ENCODE results near the gene ZNRF1. TPM values are rescaled to one million over a fixed set of nuclear protein-coding genes. Genes with fewer than 3 reads are reported as not detected.

ZNRF1 gene
- total RNA-seq, 1 experiment from 2014 or later, result 10.5 TPM

DNA sequence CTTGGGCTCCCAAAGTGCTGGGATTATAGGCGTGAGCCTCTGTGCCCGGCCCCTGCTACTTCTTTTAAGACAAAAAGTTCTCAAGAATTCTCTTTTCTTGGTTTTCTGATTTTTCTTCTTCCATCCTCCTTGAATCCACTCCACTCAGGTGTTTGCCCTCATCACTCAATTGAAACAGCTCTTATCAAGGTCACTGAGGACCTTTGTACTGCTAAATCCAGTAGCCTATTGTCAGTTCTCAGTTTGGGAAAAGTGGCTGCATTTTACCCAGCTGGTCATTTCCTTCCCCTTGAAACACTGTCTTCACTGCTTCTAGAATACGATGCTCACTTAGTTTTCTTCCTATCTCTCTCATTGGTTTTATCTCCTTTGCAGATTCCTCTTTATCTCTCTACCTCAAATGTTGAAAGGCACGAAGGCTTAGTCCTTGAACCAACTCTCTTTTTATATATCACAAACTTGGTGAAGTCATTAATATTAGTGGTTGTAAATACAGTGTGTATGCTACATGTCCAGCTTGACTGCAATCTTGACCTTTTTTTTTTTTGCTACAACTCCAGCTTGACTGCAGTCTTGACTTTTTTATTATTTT, 29.8 kb downstream of the ZNRF1 start:
- Mint-ChIP-seq H3K4me3 (ENCODE audit: unreplicated experiment) (no peak overlapping the region), H3K36me3 (ENCODE audit: insufficient read depth, unreplicated experiment) (no peaks in the 10 kb centered on the region), H3K27ac (ENCODE audit: low read depth, unreplicated experiment) (no peak overlapping the region), H3K27me3 (ENCODE audit: insufficient read depth, unreplicated experiment) (no peaks in the 10 kb centered on the region), H3K4me1 (ENCODE audit: insufficient read depth, unreplicated experiment) (peaks cover 4% of the 10 kb centered on the region), H3K9me3 (ENCODE audit: unreplicated experiment) (no peaks in the 10 kb centered on the region)
- BruUV-seq (replicated peaks), result no TSS peak
- ChIA-PET POLR2A (no interaction called here), CTCF (no interaction called here)
- TF ChIP-seq, protein P1, sequence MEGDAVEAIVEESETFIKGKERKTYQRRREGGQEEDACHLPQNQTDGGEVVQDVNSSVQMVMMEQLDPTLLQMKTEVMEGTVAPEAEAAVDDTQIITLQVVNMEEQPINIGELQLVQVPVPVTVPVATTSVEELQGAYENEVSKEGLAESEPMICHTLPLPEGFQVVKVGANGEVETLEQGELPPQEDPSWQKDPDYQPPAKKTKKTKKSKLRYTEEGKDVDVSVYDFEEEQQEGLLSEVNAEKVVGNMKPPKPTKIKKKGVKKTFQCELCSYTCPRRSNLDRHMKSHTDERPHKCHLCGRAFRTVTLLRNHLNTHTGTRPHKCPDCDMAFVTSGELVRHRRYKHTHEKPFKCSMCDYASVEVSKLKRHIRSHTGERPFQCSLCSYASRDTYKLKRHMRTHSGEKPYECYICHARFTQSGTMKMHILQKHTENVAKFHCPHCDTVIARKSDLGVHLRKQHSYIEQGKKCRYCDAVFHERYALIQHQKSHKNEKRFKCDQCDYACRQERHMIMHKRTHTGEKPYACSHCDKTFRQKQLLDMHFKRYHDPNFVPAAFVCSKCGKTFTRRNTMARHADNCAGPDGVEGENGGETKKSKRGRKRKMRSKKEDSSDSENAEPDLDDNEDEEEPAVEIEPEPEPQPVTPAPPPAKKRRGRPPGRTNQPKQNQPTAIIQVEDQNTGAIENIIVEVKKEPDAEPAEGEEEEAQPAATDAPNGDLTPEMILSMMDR (IDR thresholded peaks at IDR 0.05; ENCODE audit: unreplicated experiment), result no peak
- intact Hi-C loops (cut with micrococcal nuclease), result no loop called here
- DNase-seq (ENCODE audit: unreplicated experiment), result no peak

DNA sequence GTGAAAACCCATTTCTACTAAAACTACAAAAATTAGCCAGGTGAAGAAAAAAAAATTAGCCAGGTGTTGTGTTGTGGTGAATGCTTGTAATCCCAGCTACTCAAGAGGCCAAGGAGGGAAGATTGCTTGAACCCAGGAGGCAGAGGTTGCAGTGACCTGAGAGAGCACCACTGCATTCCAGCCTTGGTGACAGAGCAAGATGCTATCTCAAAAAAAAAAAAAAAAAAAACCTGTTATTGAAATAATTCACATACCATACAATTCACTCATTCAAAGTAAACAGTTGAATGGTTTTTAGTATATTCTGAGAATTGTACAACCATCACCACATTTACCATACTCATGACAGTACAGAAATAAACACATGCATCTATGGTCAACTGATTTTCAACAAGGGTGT, 31.0 kb downstream of the ZNRF1 start:
- ChIA-PET CTCF (interaction anchor here (1.1 kb wide), 1 partner anchor 81 kb away, joined by 3 read pairs; no protein-coding TSS in a partner anchor), POLR2A (interaction anchor here (2.1 kb wide), 1 partner anchor 18 kb away, joined by 7 read pairs; no protein-coding TSS in a partner anchor)
- DNase-seq (ENCODE audit: unreplicated experiment), result no peak
- TF ChIP-seq, protein P1 (IDR thresholded peaks at IDR 0.05; ENCODE audit: unreplicated experiment), result no peak
- Mint-ChIP-seq H3K9me3 (ENCODE audit: unreplicated experiment) (no peaks in the 10 kb centered on the region), H3K4me1 (ENCODE audit: insufficient read depth, unreplicated experiment) (peaks cover 4% of the 10 kb centered on the region), H3K4me3 (ENCODE audit: unreplicated experiment) (no peak overlapping the region), H3K36me3 (ENCODE audit: insufficient read depth, unreplicated experiment) (no peaks in the 10 kb centered on the region), H3K27me3 (ENCODE audit: insufficient read depth, unreplicated experiment) (no peaks in the 10 kb centered on the region), H3K27ac (ENCODE audit: low read depth, unreplicated experiment) (peak overlapping the region; percentile 47)
- intact Hi-C loops (cut with micrococcal nuclease), result no loop called here
- no TSS peak for BruUV-seq (replicated peaks)

DNA sequence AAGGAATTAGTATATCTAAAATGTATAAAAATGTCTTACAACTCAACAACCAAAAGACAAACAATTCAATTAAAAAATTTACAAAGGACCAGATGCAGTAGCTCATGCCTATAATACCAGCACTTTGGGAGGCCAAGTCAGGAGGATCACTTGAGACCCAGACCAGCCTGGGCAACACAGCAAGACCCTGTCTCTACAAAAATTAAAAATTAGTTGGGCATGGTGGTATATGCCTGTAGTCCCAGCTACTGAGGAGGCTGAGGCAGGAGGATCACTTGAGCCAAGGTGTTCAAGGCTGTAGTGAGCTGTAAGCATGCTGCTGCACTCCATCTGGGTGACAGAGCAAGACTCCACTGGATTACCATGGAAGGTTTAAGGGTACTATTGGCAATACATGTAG, 33.8 kb downstream of the ZNRF1 start:
- intact Hi-C loops (cut with micrococcal nuclease), result no loop called here
- H3K27ac Mint-ChIP-seq (ENCODE audit: low read depth, unreplicated experiment), result no peak overlapping the region
- H3K4me3 Mint-ChIP-seq (ENCODE audit: unreplicated experiment), result no peak overlapping the region
- no TSS peak for BruUV-seq (replicated peaks)
- ChIA-PET POLR2A (no interaction called here), CTCF (interaction anchor here (0.6 to 1.0 kb wide), 3 partner anchors 19 to 166 kb away, joined by 3 to 4 read pairs (median 3); no protein-coding TSS in a partner anchor)
- TF ChIP-seq, protein P1 (IDR thresholded peaks at IDR 0.05; ENCODE audit: unreplicated experiment), result no peak
- no peak for DNase-seq (ENCODE audit: unreplicated experiment)
- no peaks in the 10 kb centered on the region for H3K27me3 Mint-ChIP-seq (ENCODE audit: insufficient read depth, unreplicated experiment)
- peaks cover 4% of the 10 kb centered on the region for H3K4me1 Mint-ChIP-seq (ENCODE audit: insufficient read depth, unreplicated experiment)
- H3K9me3 Mint-ChIP-seq (ENCODE audit: unreplicated experiment), result peaks cover 5% of the 10 kb centered on the region
- H3K36me3 Mint-ChIP-seq (ENCODE audit: insufficient read depth, unreplicated experiment), result no peaks in the 10 kb centered on the region

DNA sequence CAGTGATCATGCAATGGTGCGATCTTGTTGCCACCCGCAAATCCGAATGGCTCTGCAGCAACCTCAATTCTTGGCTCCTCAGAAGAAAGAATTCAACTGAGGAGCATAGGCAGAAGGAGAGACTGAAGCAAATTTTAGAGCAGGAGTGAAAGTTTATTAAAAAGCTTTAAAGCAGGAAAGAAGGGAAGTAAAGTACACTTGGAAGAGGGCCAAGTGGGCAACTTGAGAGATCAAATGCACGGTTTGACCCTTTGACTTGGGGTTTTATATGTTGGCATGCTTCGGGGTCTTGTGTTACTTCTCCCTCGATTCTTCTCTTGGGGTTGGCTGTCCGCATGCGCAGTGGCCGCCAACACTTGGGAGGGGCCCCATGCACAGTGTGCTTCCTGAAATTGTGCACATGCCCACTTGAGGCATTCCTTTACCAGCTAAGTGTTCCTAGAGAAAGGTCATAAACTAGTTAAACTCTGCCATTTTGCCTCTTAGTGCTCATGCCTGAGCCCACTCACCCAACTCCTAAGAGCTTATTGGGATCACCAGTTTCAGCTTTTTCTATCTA, 36.7 kb downstream of the ZNRF1 start:
- no peaks in the 10 kb centered on the region for H3K27me3 Mint-ChIP-seq (ENCODE audit: insufficient read depth, unreplicated experiment)
- H3K4me1 Mint-ChIP-seq (ENCODE audit: insufficient read depth, unreplicated experiment), result no peaks in the 10 kb centered on the region
- TF ChIP-seq, protein P1 (IDR thresholded peaks at IDR 0.05; ENCODE audit: unreplicated experiment), result no peak
- BruUV-seq (replicated peaks), result no TSS peak
- no peak for DNase-seq (ENCODE audit: unreplicated experiment)
- peaks cover 8% of the 10 kb centered on the region for H3K9me3 Mint-ChIP-seq (ENCODE audit: unreplicated experiment)
- no peak overlapping the region for H3K27ac Mint-ChIP-seq (ENCODE audit: low read depth, unreplicated experiment)
- ChIA-PET POLR2A (interaction anchor here (0.5 to 1.0 kb wide), 4 partner anchors 8 to 85 kb away, joined by 3 to 4 read pairs (median 3); partner anchors contain the start of gene ZNRF1), CTCF (interaction anchor here (1.0 kb wide), 1 partner anchor 67 kb away, joined by 3 read pairs; no protein-coding TSS in a partner anchor)
- H3K4me3 Mint-ChIP-seq (ENCODE audit: unreplicated experiment), result no peak overlapping the region
- H3K36me3 Mint-ChIP-seq (ENCODE audit: insufficient read depth, unreplicated experiment), result no peaks in the 10 kb centered on the region
- intact Hi-C loops (cut with micrococcal nuclease), result no loop called here

Data from MCF 10A (cell line).